GM06990 (cell line): ENCODE data around the gene KCNJ15.
A peak's percentile ranks its signal among the peaks of the same experiment; 100 is the strongest.

Source experiments
- DNase-seq: peaks from one replicate; pipeline ENCODE4 v3.0.0-alpha.2; 2011; ENCODE audit not compliant: insufficient read length; ENCODE audit errors: extremely low read depth
- H3K27me3 ChIP-seq: replicated peaks from 2 replicates; pipeline ENCODE4 v1.6.0; 2011; ENCODE audit warnings: low read length; ENCODE audit not compliant: control insufficient read depth, insufficient read depth
- H3K36me3 ChIP-seq: 2 replicates; pipeline ENCODE4 v1.5.1; 2011; ENCODE audit warnings: low read length; ENCODE audit not compliant: control insufficient read depth, insufficient read depth
- H3K4me3 ChIP-seq: replicated peaks from 2 replicates; pipeline ENCODE4 v1.5.1; 2011; ENCODE audit warnings: low read depth, mild to moderate bottlenecking, control low read depth, low read length
- TF ChIP-seq, protein P1 (sequence below): IDR thresholded peaks from 2 replicates; pipeline ENCODE4 v1.5.1; 2011; ENCODE audit warnings: low read length, control low read depth, mild to moderate bottlenecking, inconsistent platforms; ENCODE audit not compliant: insufficient read depth, poor library complexity, severe bottlenecking

KCNJ15 gene

DNA sequence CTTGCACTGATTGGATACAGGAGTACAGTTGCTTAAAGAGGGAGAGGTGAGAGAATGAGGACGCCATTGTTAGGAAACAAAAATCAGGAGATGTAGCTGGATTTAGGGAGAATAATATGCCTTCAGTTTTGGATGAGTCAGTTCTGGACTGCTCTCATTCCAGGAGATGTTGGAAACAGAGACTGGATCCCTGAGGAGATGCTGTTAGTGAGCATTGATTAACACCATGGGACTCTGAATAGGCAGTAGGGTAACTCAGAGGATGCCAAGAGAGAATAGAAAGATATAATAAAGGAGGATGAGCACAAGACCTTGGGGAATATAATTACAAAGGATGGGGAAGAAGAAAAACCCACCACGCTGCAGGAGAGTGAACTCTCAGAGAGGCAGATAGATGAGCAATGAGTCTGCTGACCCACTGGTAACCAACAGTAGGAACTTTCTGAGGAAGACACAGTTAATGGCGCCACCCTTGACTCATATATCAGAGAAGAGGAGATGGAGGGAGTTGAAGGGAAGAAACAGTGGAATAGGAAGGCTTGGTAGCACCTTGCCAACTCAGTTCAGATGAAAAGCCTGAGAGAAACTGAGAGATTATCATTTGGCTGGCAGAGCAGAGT is 10.5 kb downstream of the KCNJ15 start:
- no peak overlapping the region for H3K4me3 ChIP-seq
- DNase-seq = no peak
- H3K27me3 ChIP-seq = no peaks in the 10 kb centered on the region
- TF ChIP-seq, protein P1, sequence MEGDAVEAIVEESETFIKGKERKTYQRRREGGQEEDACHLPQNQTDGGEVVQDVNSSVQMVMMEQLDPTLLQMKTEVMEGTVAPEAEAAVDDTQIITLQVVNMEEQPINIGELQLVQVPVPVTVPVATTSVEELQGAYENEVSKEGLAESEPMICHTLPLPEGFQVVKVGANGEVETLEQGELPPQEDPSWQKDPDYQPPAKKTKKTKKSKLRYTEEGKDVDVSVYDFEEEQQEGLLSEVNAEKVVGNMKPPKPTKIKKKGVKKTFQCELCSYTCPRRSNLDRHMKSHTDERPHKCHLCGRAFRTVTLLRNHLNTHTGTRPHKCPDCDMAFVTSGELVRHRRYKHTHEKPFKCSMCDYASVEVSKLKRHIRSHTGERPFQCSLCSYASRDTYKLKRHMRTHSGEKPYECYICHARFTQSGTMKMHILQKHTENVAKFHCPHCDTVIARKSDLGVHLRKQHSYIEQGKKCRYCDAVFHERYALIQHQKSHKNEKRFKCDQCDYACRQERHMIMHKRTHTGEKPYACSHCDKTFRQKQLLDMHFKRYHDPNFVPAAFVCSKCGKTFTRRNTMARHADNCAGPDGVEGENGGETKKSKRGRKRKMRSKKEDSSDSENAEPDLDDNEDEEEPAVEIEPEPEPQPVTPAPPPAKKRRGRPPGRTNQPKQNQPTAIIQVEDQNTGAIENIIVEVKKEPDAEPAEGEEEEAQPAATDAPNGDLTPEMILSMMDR = no peak
- no peaks in the 10 kb centered on the region for H3K36me3 ChIP-seq

DNA sequence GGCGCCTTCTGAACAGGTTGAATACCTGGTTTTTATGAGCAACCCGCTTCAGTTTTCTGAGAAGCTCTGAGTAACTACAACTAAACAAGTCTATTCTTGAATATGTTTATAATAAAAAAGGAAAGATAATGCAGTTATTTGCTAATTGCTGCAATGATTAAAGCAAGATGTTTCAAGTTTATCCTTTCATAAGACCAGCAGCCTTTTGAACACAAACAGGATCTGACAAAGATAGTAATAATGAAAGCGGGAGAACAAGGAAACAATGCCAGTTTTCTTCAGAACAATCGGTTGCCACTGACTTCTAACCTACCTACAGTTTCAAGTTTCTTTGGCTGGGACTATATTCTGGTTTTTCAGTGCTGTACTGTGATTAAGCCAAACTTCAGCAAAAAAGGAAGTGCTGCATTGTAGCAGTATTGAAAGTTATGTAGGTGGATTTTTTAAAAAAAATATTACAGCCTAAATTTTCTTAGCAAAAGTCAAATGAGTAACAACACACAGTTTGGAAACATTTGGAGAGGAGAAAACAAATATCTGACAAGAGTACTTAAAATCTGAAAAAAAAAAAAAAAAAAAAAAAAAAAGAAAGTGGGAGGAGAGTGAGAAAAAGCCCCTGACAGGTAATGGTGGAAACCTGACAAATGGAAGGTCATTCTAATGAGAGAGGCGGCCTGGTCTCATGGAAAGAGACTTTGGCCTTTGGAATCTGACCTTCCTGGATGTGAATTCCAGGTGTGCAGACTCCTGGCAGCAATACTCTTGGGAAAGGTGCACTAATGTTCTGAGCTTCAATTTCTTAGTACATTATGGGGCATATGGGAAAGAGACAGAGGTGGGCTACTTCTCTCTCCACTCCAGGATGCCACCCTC is 11.4 kb downstream of the KCNJ15 start:
- Histone ChIP-seq H3K27me3 (no peaks in the 10 kb centered on the region), H3K4me3 (peak overlapping the region; percentile 23; the same call in 1 of the 2 replicates), H3K36me3 (no peaks in the 10 kb centered on the region)
- TF ChIP-seq, protein P1 = no peak
- DNase-seq = peak; percentile 38

DNA sequence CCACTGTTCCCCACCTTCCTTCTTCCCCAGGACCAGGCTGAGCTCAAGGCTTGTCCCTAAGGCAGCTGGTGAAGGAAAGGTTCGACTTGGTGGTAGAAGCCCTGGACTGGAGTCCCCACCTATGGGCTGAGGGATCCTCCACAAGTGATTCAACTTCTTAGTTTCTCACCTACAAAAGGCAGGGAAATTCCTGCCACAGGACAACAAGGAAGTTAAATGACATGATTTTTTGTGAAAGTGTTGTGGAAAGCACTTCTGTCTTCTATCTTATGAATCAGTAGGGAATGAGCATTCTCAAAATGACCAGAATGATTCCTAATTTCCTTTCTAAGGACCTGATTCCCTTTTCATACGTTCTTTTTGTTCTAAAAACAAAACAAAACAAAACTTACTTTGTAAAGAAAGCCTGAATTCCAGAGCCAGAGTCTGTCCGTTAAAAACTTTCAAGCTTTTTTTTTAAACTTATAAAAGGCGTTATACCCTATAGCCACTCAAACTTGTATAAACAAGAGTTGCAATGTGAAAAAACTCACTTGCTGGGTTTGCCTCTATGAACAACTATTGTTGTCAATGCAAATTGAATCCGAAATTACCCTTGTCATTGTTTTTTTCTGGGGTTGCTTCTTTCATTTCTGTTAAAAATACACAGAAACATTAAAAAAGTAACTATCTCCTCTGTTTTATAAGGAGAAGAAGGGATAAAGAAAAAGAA is 12.2 kb downstream of the KCNJ15 start:
- TF ChIP-seq, protein P1 = no peak
- no peaks in the 10 kb centered on the region for H3K36me3 ChIP-seq

DNA sequence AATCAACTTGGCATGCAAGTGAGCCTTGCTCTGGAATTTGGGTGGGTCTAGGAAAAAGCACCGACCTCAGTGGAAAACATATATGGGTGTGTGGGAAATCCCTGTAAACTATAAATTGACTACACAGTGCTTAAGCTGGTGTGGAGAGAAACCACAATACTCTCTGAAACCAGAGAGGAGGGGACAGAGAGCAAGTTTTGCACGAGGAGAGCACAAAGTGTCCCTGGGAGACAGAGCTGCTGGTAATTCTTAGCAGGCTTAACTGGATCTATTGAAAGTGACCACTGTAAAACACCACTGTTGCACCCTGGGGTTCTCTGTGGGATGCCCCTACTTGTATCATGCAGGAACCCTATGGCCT is 12.8 kb downstream of the KCNJ15 start:
- Histone ChIP-seq H3K4me3 (no peak overlapping the region), H3K36me3 (no peaks in the 10 kb centered on the region), H3K27me3 (no peaks in the 10 kb centered on the region)
- TF ChIP-seq, protein P1 = no peak
- peak; percentile 18 for DNase-seq

More for the DNA sequence above, 12.2 kb downstream of the KCNJ15 start:
- Histone ChIP-seq H3K4me3 (peak overlapping the region; percentile 23; the same call in 1 of the 2 replicates), H3K27me3 (no peaks in the 10 kb centered on the region)
- peak; percentile 29 for DNase-seq

DNA sequence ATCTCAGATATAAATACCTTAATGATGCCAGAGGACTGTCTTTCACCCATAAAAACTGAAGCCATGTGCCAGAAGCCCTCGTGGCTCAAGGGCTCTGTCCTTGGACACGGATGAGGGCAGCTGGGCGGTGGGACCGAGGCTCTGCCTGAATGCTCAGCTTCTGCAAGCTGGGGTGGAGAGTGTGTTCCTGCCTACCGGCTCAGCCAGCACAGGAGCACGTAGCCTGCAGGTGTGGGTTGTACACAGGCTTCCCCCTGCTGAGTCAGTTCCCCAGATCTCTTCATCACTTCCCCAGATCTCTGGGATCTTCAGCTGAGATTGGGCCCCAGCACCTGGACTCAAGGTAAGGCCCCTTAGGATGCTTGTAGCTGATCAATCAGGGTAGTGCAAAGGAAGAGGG is 15.4 kb downstream of the KCNJ15 start:
- DNase-seq = no peak
- H3K27me3 ChIP-seq = no peaks in the 10 kb centered on the region
- no peaks in the 10 kb centered on the region for H3K36me3 ChIP-seq
- no peak overlapping the region for H3K4me3 ChIP-seq
- TF ChIP-seq, protein P1 = no peak
